Vagina (tissue), 2 donors: ENCODE results near the gene TUT7.

Experiments
- CTCF ChIP-seq, 3 experiments: fragments of 450-650 bp in 2 of 3; fragments of 200-600 bp in 1 of 3; sonication (generic) in 1 of 3; IDR thresholded peaks; one replicate each; pipeline ENCODE4 v1.5.1; 2017 to 2019; ENCODE audit warnings: antibody characterized with exemption in 3 of 3, mild to moderate bottlenecking in 2 of 3, moderate library complexity in 2 of 3
- POLR2AphosphoS5 ChIP-seq, 2 donors: sonication (generic); formaldehyde crosslinking; IDR thresholded peaks; one replicate each; pipeline ENCODE4 v1.9.0; 2017; ENCODE audit warnings: antibody characterized with exemption in 2 of 2, mild to moderate bottlenecking in 2 of 2, low read depth in 1 of 2; ENCODE audit not compliant: insufficient read depth in 1 of 2

- no peak for TF ChIP-seq POLR2AphosphoS5 (IDR thresholded peaks at IDR 0.05; ENCODE audit: insufficient read depth in 1 of 2, low read depth in 1 of 2)
- no peak for TF ChIP-seq CTCF (IDR thresholded peaks at IDR 0.05)
These were observed 101.3 kb downstream of the TUT7 start for GRCh38 chr9:86252870-86253269.
